Smooth muscle cell (in vitro differentiated cells): Measurements from ENCODE around the gene SLC24A4. TPM values are rescaled to one million over a fixed set of nuclear protein-coding genes. Genes with fewer than 3 reads are reported as not detected.

Experiments used
- DNase-seq: peaks from one replicate; lab custom pipeline; 2025; ENCODE audit not compliant: unreplicated experiment; lab: John Stamatoyannopoulos, UW
- H2AFZ ChIP-seq: fragments of 200-600 bp; sonication (generic); 2 replicates; pipeline ENCODE4 v1.6.0; 2016; ENCODE audit warnings: antibody characterized with exemption, low read depth, mild to moderate bottlenecking
- H3F3A ChIP-seq: fragments of 200-600 bp; sonication (generic); 2 replicates; pipeline ENCODE4 v1.6.0; 2017; ENCODE audit warnings: antibody characterized with exemption, low read depth
- H3K27ac ChIP-seq: fragments of 200-600 bp; sonication (generic); 2 replicates; pipeline ENCODE4 v1.5.1; 2016; ENCODE audit warnings: low read depth, mild to moderate bottlenecking
- H3K27me3 ChIP-seq: fragments of 200-600 bp; sonication (generic); 2 replicates; pipeline ENCODE4 v1.6.1; 2016; ENCODE audit warnings: low read depth, mild to moderate bottlenecking
- H3K36me3 ChIP-seq: fragments of 200-600 bp; sonication (generic); 2 replicates; pipeline ENCODE4 v1.5.1; 2016; ENCODE audit warnings: low read depth
- H3K4me1 ChIP-seq: fragments of 200-600 bp; sonication (generic); 2 replicates; pipeline ENCODE4 v1.5.1; 2016; ENCODE audit warnings: low read depth
- H3K4me2 ChIP-seq: fragments of 200-600 bp; sonication (generic); 2 replicates; pipeline ENCODE4 v1.6.0; 2016; ENCODE audit warnings: mild to moderate bottlenecking
- H3K4me3 ChIP-seq: fragments of 200-600 bp; sonication (generic); 2 replicates; pipeline ENCODE4 v1.5.1; 2016; ENCODE audit warnings: mild to moderate bottlenecking
- H3K79me2 ChIP-seq: fragments of 200-600 bp; sonication (generic); 2 replicates; pipeline ENCODE4 v1.6.0; 2016; ENCODE audit warnings: low read depth, mild to moderate bottlenecking
- H3K9ac ChIP-seq: fragments of 200-600 bp; sonication (generic); 2 replicates; pipeline ENCODE4 v1.6.0; 2016; ENCODE audit warnings: low read depth
- H3K9me3 ChIP-seq: fragments of 200-600 bp; sonication (generic); replicated peaks from 2 replicates; pipeline ENCODE4 v1.5.1; 2016; ENCODE audit warnings: low read depth
- H4K20me1 ChIP-seq: fragments of 200-600 bp; sonication (generic); 2 replicates; pipeline ENCODE4 v1.6.0; 2016; ENCODE audit warnings: low read depth
- CTCF ChIP-seq: fragments of 200-600 bp; sonication (generic); IDR thresholded peaks from 2 replicates; pipeline ENCODE4 v1.5.1; 2017; ENCODE audit warnings: borderline replicate concordance, mild to moderate bottlenecking, antibody characterized with exemption; ENCODE audit not compliant: insufficient read depth, poor library complexity, severe bottlenecking
- WGBS: methylation state at CpG from one replicate; pipeline ENCODE4 v1.1.7; 2016; ENCODE audit warnings: low lambda C conversion rate; 5-methylcytosine and 5-hydroxymethylcytosine counted together
- polyA plus RNA-seq: library from polyadenylated mRNA; unstranded; fragments of >200 nt; fragmentation: Nextera tagmentation; extraction: Ambion mirVana; gene quantifications from 2 replicates; pipeline ENCODE4 v1.2.1, GENCODE V29; 2016
- total RNA-seq: library from RNA; depleted of rRNA; stranded (reverse); fragments of >200 nt; gene quantifications from 2 replicates; pipeline ENCODE4 v1.2.3, GENCODE V29; 2014

The SLC24A4 gene
- total and polyA plus RNA-seq, 2 experiments from 2014 or later: 0.58 TPM; not detected in 1

GRCh38 chr14:92549105-92549858, 226.3 kb downstream of the SLC24A4 start:
- Histone ChIP-seq H3K79me2 (no peaks in the 10 kb centered on the region), H3K9me3 (no peaks in the 10 kb centered on the region), H4K20me1 (peaks cover 5% of the 10 kb centered on the region), H3K4me3 (no peak overlapping the region), H3K4me1 (no peaks in the 10 kb centered on the region), H3K9ac (no peak overlapping the region), H3K27ac (no peak overlapping the region), H2AFZ (no peak overlapping the region), H3K27me3 (no peaks in the 10 kb centered on the region), H3F3A (no peaks in the 10 kb centered on the region), H3K4me2 (no peak overlapping the region), H3K36me3 (no peaks in the 10 kb centered on the region)
- WGBS: 81% methylated on average over 17 of the region's 17 CpGs
- TF ChIP-seq CTCF: no peak
- no peak for DNase-seq

DNA sequence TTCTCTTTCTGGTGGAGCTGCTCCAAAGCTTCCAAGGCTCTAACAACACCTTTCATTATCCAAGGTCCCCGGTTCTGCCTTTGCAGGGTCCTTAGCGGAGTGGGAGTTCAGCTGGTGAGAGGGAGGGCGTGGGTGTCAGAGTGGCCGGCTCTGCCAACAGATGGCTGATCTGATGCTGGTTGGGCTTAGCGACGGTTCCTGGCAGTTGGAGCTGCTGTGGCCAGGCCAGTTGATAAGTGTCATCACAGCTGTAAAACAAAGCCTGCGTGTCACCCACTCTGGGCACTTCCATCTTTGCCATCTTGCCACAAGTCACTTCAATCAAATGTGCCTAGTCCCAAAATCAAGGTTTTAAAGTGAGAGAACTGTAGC, 226.9 kb downstream of the SLC24A4 start:
- Histone ChIP-seq H4K20me1 (peaks cover 5% of the 10 kb centered on the region), H3K9ac (no peak overlapping the region), H3K79me2 (no peaks in the 10 kb centered on the region), H3K4me2 (no peak overlapping the region), H3K4me1 (no peaks in the 10 kb centered on the region), H3K4me3 (no peak overlapping the region), H3K27me3 (no peaks in the 10 kb centered on the region), H3F3A (no peaks in the 10 kb centered on the region), H3K36me3 (no peaks in the 10 kb centered on the region), H3K9me3 (no peaks in the 10 kb centered on the region), H3K27ac (no peak overlapping the region), H2AFZ (no peak overlapping the region)
- 54% methylated on average over 7 of the region's 7 CpGs for WGBS
- no peak for DNase-seq
- no peak for TF ChIP-seq CTCF

Other genes starting within 250 kb of the SLC24A4 start
- 21.7 and 52.3 TPM in 2 replicates for gene ATXN3, start 216.6 kb upstream of the SLC24A4 start, total RNA-seq
- gene ATXN3, start 216.6 kb upstream of the SLC24A4 start, polyA plus RNA-seq: 10.0 and 21.4 TPM in 2 replicates
- 369 and 467 TPM in 2 replicates for gene NDUFB1, start 201.5 kb upstream of the SLC24A4 start, total RNA-seq
- gene NDUFB1, start 201.5 kb upstream of the SLC24A4 start, polyA plus RNA-seq: 188 and 219 TPM in 2 replicates
- gene CPSF2, start 201.2 kb upstream of the SLC24A4 start, total RNA-seq: 53.7 and 64.3 TPM in 2 replicates
- 29.2 and 33.2 TPM in 2 replicates for gene CPSF2, start 201.2 kb upstream of the SLC24A4 start, polyA plus RNA-seq
- gene RIN3, start 190.6 kb downstream of the SLC24A4 start, total RNA-seq: 1.7 and 2.7 TPM in 2 replicates
- 3.8 and 8.0 TPM in 2 replicates for gene RIN3, start 190.6 kb downstream of the SLC24A4 start, polyA plus RNA-seq